Measurements from ENCODE around the gene VASH2. TPM values are rescaled to one million over a fixed set of nuclear protein-coding genes. Genes with fewer than 3 reads are reported as not detected.
"Not testable (repeated sequence)": the region's sequence is repeated elsewhere in the genome, so short reads cannot be mapped to it uniquely, and the experiment has no call there.

VASH2 gene
- polyA plus RNA-seq, 1 donor = 5.1 TPM

DNA sequence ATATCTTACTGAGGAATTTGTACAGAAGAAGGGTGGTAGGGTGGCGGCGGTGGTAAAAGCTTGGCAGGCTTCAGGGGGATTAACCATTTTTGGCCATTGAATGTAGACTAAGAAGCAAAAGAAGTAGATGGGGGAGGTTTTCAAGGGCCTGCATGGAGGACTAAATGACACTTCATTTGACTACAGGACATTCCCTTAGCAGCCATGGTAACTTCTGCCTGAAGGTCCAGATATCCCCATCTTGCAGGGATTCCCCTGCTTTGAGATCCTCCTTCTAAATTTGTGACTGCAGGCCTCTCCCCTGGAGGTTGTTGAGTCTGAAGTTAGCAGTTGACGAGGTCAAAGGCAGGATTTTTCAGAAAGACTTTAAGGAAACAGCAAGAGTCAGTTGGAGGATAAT is 4.8 kb downstream of the VASH2 start:
- H3K27ac ChIP-seq (ENCODE audit: low read length) = no peak overlapping the region
- no peak overlapping the region for H3K4me3 ChIP-seq (ENCODE audit: low read length)
- H3K4me1 ChIP-seq (ENCODE audit: control insufficient read depth, insufficient read depth, low read length) = peaks cover 10% of the 10 kb centered on the region
- 100% methylated on average over 1 of the region's 3 CpGs for WGBS (ENCODE audit: insufficient coverage, low lambda C conversion rate)
- H3K27me3 ChIP-seq (ENCODE audit: control insufficient read depth, insufficient read depth, low read length) = peaks cover 21% of the 10 kb centered on the region
- DNase-seq = no peak
- H3K36me3 ChIP-seq (ENCODE audit: control insufficient read depth, insufficient read depth, low read length) = peaks cover 3% of the 10 kb centered on the region
- H3K9me3 ChIP-seq (ENCODE audit: control insufficient read depth, low read depth, low read length) = peaks cover 4% of the 10 kb centered on the region

GRCh38 chr1:212955961-212956620 is 5.8 kb downstream of the VASH2 start:
- 80% methylated on average over 3 of the region's 8 CpGs for WGBS (ENCODE audit: insufficient coverage, low lambda C conversion rate)
- Histone ChIP-seq H3K36me3 (ENCODE audit: control insufficient read depth, insufficient read depth, low read length) (peaks cover 3% of the 10 kb centered on the region), H3K4me1 (ENCODE audit: control insufficient read depth, insufficient read depth, low read length) (peaks cover 5% of the 10 kb centered on the region), H3K4me3 (ENCODE audit: low read length) (no peak overlapping the region), H3K27me3 (ENCODE audit: control insufficient read depth, insufficient read depth, low read length) (peaks cover 12% of the 10 kb centered on the region), H3K27ac (ENCODE audit: low read length) (no peak overlapping the region), H3K9me3 (ENCODE audit: control insufficient read depth, low read depth, low read length) (no peaks in the 10 kb centered on the region)
- no peak for DNase-seq

DNA sequence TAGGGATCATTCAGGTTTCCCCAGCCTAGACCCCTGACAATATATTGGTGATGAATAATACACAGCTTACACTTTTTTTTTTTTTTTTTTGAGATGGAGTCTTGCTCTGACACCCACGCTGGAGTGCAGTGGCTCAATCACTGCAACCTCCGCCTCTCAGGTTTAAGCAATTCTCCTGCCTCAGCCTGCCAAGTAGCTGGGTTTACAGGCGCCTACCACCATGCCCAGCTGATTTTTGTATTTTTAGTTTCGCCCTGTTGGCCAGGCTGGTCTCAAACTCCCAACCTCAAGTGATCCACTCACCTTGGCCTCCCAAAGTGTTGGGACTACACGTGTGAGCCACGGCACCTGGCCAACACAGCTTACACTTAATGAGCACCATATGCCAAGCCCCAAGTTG is 7.2 kb downstream of the VASH2 start:
- Histone ChIP-seq H3K4me1 (ENCODE audit: control insufficient read depth, insufficient read depth, low read length) (no peaks in the 10 kb centered on the region), H3K36me3 (ENCODE audit: control insufficient read depth, insufficient read depth, low read length) (peaks cover 3% of the 10 kb centered on the region), H3K9me3 (ENCODE audit: control insufficient read depth, low read depth, low read length) (no peaks in the 10 kb centered on the region), H3K27me3 (ENCODE audit: control insufficient read depth, insufficient read depth, low read length) (no peaks in the 10 kb centered on the region), H3K27ac (ENCODE audit: low read length) (no peak overlapping the region), H3K4me3 (ENCODE audit: low read length) (no peak overlapping the region)
- DNase-seq = no peak
- 86% methylated on average over 2 of the region's 6 CpGs for WGBS (ENCODE audit: insufficient coverage, low lambda C conversion rate)

DNA sequence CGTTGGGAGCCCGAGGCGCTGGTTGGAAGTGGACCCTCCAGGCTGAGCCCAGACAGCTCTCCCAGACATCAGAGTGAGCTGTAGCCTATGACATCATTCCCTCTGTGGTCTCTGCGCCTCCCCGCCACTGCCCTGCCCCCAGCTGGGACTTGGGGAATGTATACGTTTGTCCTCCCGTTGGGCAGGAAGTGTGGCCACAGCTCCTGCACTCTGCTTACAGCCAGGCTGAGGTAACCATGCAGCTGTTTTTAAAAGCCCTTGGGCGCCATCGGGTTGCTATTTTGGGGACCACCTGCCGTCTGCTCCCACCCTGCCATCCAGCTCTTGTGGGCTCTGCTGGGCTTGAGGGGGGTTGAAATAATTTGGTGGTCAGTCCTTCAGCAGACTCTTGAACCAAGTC is 7.8 kb downstream of the VASH2 start:
- WGBS (ENCODE audit: insufficient coverage, low lambda C conversion rate) = no CpG with 5 or more reads among the region's 10 CpGs
- no peaks in the 10 kb centered on the region for H3K27me3 ChIP-seq (ENCODE audit: control insufficient read depth, insufficient read depth, low read length)

DNA sequence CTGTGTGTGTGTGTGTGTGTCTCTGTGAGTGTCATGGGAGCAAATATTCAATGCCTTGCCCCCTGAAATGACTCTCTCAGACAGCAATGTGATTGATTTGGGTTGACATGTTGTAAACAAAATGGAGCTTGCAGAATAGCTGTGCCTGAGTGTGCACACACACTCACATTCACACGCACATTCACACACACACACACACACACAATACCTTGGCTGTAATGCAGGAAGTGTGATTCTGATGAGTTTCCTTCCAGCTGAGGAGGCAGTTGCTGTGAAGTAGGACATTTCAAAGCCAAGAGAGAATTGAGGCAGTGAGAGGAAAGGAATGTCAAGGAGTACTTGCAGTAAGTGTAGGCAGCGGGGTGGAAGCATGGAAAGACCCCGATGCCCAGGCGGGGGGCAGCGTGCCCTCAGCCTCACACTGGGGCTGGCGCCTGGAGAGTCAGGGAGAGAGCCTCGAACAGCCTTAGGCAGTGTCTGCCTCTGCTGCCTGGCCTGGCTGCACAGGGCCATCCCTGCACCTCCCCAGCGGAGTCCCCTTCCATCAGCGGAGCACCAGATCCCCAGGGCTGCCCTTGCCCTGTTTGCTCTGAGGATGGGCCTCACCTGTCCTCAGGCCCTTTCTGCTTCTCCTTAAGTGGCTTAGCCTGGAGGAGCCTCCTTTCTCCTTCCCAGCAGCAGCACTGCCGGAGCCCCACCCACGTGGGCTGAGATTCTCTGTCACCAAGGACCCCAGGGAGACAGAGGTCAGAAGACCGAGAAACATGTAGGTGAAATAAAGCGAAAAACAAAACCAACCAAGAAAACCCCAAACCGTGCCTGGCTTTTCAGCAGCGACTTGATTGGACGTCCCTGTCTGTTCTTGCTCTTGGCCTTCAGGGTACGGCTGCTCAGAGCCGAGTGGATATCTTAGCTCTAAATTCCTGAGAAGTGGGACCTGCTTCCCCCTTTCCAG is 9.2 kb downstream of the VASH2 start:
- H3K4me1 ChIP-seq (ENCODE audit: control insufficient read depth, insufficient read depth, low read length) = no peaks in the 10 kb centered on the region
- H3K36me3 ChIP-seq (ENCODE audit: control insufficient read depth, insufficient read depth, low read length) = peaks cover 5% of the 10 kb centered on the region
- H3K27ac ChIP-seq (ENCODE audit: low read length) = no peak overlapping the region
- no peak for DNase-seq
- H3K9me3 ChIP-seq (ENCODE audit: control insufficient read depth, low read depth, low read length) = no peaks in the 10 kb centered on the region
- WGBS (ENCODE audit: insufficient coverage, low lambda C conversion rate) = 100% methylated on average over 1 of the region's 18 CpGs
- H3K27me3 ChIP-seq (ENCODE audit: control insufficient read depth, insufficient read depth, low read length) = no peaks in the 10 kb centered on the region
- no peak overlapping the region for H3K4me3 ChIP-seq (ENCODE audit: low read length)

More for the DNA sequence above, 7.8 kb downstream of the VASH2 start:
- Histone ChIP-seq H3K4me1 (ENCODE audit: control insufficient read depth, insufficient read depth, low read length) (no peaks in the 10 kb centered on the region), H3K36me3 (ENCODE audit: control insufficient read depth, insufficient read depth, low read length) (peaks cover 3% of the 10 kb centered on the region), H3K4me3 (ENCODE audit: low read length) (no peak overlapping the region), H3K9me3 (ENCODE audit: control insufficient read depth, low read depth, low read length) (no peaks in the 10 kb centered on the region), H3K27ac (ENCODE audit: low read length) (no peak overlapping the region)
- DNase-seq = no peak

DNA sequence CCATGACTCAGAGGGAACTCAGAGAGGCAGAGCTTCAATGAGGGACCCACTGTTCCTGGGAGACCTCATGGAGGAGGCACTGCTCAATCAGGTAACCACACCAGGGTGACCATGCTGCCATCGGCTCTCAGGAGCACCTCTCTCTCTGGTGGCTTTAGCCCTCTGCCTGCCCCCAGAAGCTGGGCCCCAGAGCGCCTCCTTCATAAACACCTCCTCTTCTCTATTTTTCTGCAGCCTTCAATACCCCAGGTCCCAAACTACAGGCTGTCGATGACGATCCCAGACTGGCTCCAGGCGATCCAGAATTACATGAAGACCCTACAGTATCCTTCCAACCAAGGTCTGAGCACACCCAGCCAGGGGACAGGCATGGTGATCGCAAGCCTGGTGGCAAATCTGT is 10.6 kb downstream of the VASH2 start:
- no peak overlapping the region for H3K27ac ChIP-seq (ENCODE audit: low read length)
- peaks cover 5% of the 10 kb centered on the region for H3K36me3 ChIP-seq (ENCODE audit: control insufficient read depth, insufficient read depth, low read length)
- no CpG with 5 or more reads among the region's 6 CpGs for WGBS (ENCODE audit: insufficient coverage, low lambda C conversion rate)
- H3K9me3 ChIP-seq (ENCODE audit: control insufficient read depth, low read depth, low read length) = no peaks in the 10 kb centered on the region
- DNase-seq = no peak
- H3K4me3 ChIP-seq (ENCODE audit: low read length) = no peak overlapping the region
- H3K4me1 ChIP-seq (ENCODE audit: control insufficient read depth, insufficient read depth, low read length) = no peaks in the 10 kb centered on the region
- no peaks in the 10 kb centered on the region for H3K27me3 ChIP-seq (ENCODE audit: control insufficient read depth, insufficient read depth, low read length)

DNA sequence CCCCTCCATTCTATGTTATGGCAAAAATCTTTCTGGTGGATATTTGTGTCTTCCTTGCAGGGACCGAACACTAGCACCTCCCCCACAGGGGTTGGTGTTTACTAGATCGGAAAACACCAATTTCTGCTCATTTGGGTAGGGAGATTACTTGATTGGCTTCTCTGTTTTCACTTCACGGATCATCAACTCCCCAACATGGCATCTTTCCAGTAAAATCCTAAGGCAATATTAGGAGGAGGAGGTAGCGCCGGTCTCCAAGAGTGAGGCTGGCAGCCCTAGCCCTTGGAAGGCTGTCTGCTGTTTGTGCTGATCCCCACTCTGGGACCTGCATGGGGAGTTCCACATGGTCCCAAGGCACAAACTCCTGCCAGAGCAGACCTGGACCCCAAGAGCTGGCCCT is 12.2 kb downstream of the VASH2 start:
- no peaks in the 10 kb centered on the region for H3K4me1 ChIP-seq (ENCODE audit: control insufficient read depth, insufficient read depth, low read length)
- no peak for DNase-seq
- no CpG with 5 or more reads among the region's 5 CpGs for WGBS (ENCODE audit: insufficient coverage, low lambda C conversion rate)

GRCh38 chr1:212964102-212964501 is 13.8 kb downstream of the VASH2 start:
- Histone ChIP-seq H3K9me3 (ENCODE audit: control insufficient read depth, low read depth, low read length) (no peaks in the 10 kb centered on the region), H3K36me3 (ENCODE audit: control insufficient read depth, insufficient read depth, low read length) (peaks cover 5% of the 10 kb centered on the region), H3K27ac (ENCODE audit: low read length) (no peak overlapping the region), H3K27me3 (ENCODE audit: control insufficient read depth, insufficient read depth, low read length) (no peaks in the 10 kb centered on the region), H3K4me3 (ENCODE audit: low read length) (no peak overlapping the region), H3K4me1 (ENCODE audit: control insufficient read depth, insufficient read depth, low read length) (no peaks in the 10 kb centered on the region)
- WGBS (ENCODE audit: insufficient coverage, low lambda C conversion rate) = no CpG with 5 or more reads among the region's 6 CpGs
- DNase-seq = no peak

More for the DNA sequence above, 12.2 kb downstream of the VASH2 start:
- Histone ChIP-seq H3K27me3 (ENCODE audit: control insufficient read depth, insufficient read depth, low read length) (no peaks in the 10 kb centered on the region), H3K9me3 (ENCODE audit: control insufficient read depth, low read depth, low read length) (no peaks in the 10 kb centered on the region), H3K36me3 (ENCODE audit: control insufficient read depth, insufficient read depth, low read length) (peaks cover 5% of the 10 kb centered on the region), H3K4me3 (ENCODE audit: low read length) (no peak overlapping the region), H3K27ac (ENCODE audit: low read length) (no peak overlapping the region)

- H3K27me3 ChIP-seq (ENCODE audit: control insufficient read depth, insufficient read depth, low read length); H3K9me3 ChIP-seq (ENCODE audit: control insufficient read depth, low read depth, low read length); H3K4me3 ChIP-seq (ENCODE audit: low read length); H3K36me3 ChIP-seq (ENCODE audit: control insufficient read depth, insufficient read depth, low read length); H3K4me1 ChIP-seq (ENCODE audit: control insufficient read depth, insufficient read depth, low read length); H3K27ac ChIP-seq (ENCODE audit: low read length); DNase-seq: not testable (repeated sequence)
- WGBS (ENCODE audit: insufficient coverage, low lambda C conversion rate) = no CpG with 5 or more reads among the region's 1 CpG
These were observed 14.7 kb downstream of the VASH2 start for GRCh38 chr1:212964993-212965392.

GRCh38 chr1:212966616-212967015 is 16.3 kb downstream of the VASH2 start:
- H3K4me3 ChIP-seq (ENCODE audit: low read length) = no peak overlapping the region
- no peaks in the 10 kb centered on the region for H3K9me3 ChIP-seq (ENCODE audit: control insufficient read depth, low read depth, low read length)
- no CpG with 5 or more reads among the region's 5 CpGs for WGBS (ENCODE audit: insufficient coverage, low lambda C conversion rate)
- DNase-seq = no peak
- H3K27me3 ChIP-seq (ENCODE audit: control insufficient read depth, insufficient read depth, low read length) = no peaks in the 10 kb centered on the region
- H3K4me1 ChIP-seq (ENCODE audit: control insufficient read depth, insufficient read depth, low read length) = no peaks in the 10 kb centered on the region
- peaks cover 2% of the 10 kb centered on the region for H3K36me3 ChIP-seq (ENCODE audit: control insufficient read depth, insufficient read depth, low read length)
- no peak overlapping the region for H3K27ac ChIP-seq (ENCODE audit: low read length)

Measured in large intestine (tissue), 3 donors.